Upper lobe of left lung (tissue), 6 donors: ENCODE results near the gene NENF. TPM values are rescaled to one million over a fixed set of nuclear protein-coding genes. Genes with fewer than 3 reads are reported as not detected.
"Not testable (repeated sequence)": the region's sequence is repeated elsewhere in the genome, so short reads cannot be mapped to it uniquely, and the experiment has no call there.

Experiments used
- ATAC-seq, 2 donors: fragments of 200-7000 bp; cut with Tn5 transposase; one replicate each; pipeline ENCODE4 v1.9.1; 2022; ENCODE audit warnings: mild to moderate bottlenecking in 2 of 2, moderate library complexity in 2 of 2; ENCODE audit not compliant: low FRiP score in 2 of 2
- DNase-seq, 2 donors: peaks; one replicate each; pipeline ENCODE4 v3.0.0-alpha.2; 2019 to 2020
- H3K27ac ChIP-seq, 4 donors: fragments of 200-600 bp; sonication (generic); one replicate each; pipeline ENCODE4 v1.5.1; 2016 to 2019
- H3K27me3 ChIP-seq, 4 donors: fragments of 200-600 bp; sonication (generic); one replicate each; pipeline ENCODE4 v1.5.1; 2017 to 2019
- H3K36me3 ChIP-seq, 4 donors: fragments of 200-600 bp; sonication (generic); one replicate each; pipeline ENCODE4 v1.5.1; 2016 to 2019
- H3K4me1 ChIP-seq, 4 donors: fragments of 200-600 bp; sonication (generic); one replicate each; pipeline ENCODE4 v1.5.1; 2018 to 2019
- H3K4me3 ChIP-seq, 4 donors: fragments of 200-600 bp; sonication (generic); one replicate each; pipeline ENCODE4 v1.5.1; 2017 to 2019; ENCODE audit warnings: mild to moderate bottlenecking in 2 of 4, moderate library complexity in 1 of 4
- H3K9me3 ChIP-seq, 4 donors: fragments of 200-600 bp; sonication (generic); one replicate each; pipeline ENCODE4 v1.5.1; 2018 to 2019
- CTCF ChIP-seq, 6 experiments: fragments of 450-650 bp in 4 of 6; fragments of 200-600 bp in 2 of 6; sonication (generic) in 2 of 6; IDR thresholded peaks; one replicate each; pipeline ENCODE4 v1.5.1; 2016 to 2019; ENCODE audit warnings: antibody characterized with exemption in 6 of 6
- EP300 ChIP-seq, 4 donors: sonication (generic); formaldehyde crosslinking; IDR thresholded peaks; one replicate each; pipeline ENCODE4 v1.5.1; 2017; ENCODE audit warnings: antibody characterized with exemption in 4 of 4, control low read depth in 2 of 4
- POLR2A ChIP-seq, 4 donors: fragments of 450-650 bp; IDR thresholded peaks; one replicate each; pipeline ENCODE4 v1.5.1; 2016 to 2017; ENCODE audit warnings: antibody characterized with exemption in 4 of 4, mild to moderate bottlenecking in 2 of 4
- POLR2AphosphoS5 ChIP-seq, 2 donors: sonication (generic); formaldehyde crosslinking; IDR thresholded peaks; one replicate each; pipeline ENCODE4 v1.5.1; 2017; ENCODE audit warnings: antibody characterized with exemption in 2 of 2
- WGBS, 2 donors: methylation state at CpG; one replicate each; pipeline ENCODE4 v1.1.5; 2017 to 2018; 5-methylcytosine and 5-hydroxymethylcytosine counted together
- total RNA-seq, 6 donors: library from RNA; depleted of rRNA in 4 of 6; stranded (reverse); fragments of >200 nt in 4 of 6; gene quantifications; one replicate each; pipeline versions ENCODE4 v1.1.0 to v1.2.1, GENCODE V29; 2016 to 2021
- donor health status: DM: no; HTN: no; CAD: no; lungs with moderate emphysema.
- donor health status: DM: no; HTN: yes; CAD: no; lungs with severe emphysema.

Gene NENF
- total RNA-seq, 6 donors from 2014 or later = 21.0 to 67.5 (median 50.1) TPM

- peaks cover 0 to 7% (median 2%) of the 10 kb centered on the region in 4 donors for H3K4me1 ChIP-seq
- H3K4me3 ChIP-seq = no peak overlapping the region
- no peaks in the 10 kb centered on the region for H3K9me3 ChIP-seq
- 59 to 68% methylated on average over 8 of the region's 8 CpGs for WGBS, 2 donors
- ATAC-seq = peak in 1 of 2 donors; percentile 5
- no peaks in the 10 kb centered on the region for H3K36me3 ChIP-seq
- no peak for DNase-seq
- H3K27me3 ChIP-seq = no peaks in the 10 kb centered on the region
- H3K27ac ChIP-seq = no peak overlapping the region
- no peak for TF ChIP-seq POLR2A (IDR thresholded peaks at IDR 0.05)
- TF ChIP-seq POLR2AphosphoS5 (IDR thresholded peaks at IDR 0.05) = no peak
- no peak for TF ChIP-seq EP300 (IDR thresholded peaks at IDR 0.05)
- no peak for TF ChIP-seq CTCF (IDR thresholded peaks at IDR 0.05)
Observed at GRCh38 chr1:212477680-212478466, 45.2 kb downstream of the NENF start.

- TF ChIP-seq POLR2A (IDR thresholded peaks at IDR 0.05) = no peak
- TF ChIP-seq EP300 (IDR thresholded peaks at IDR 0.05) = no peak
- TF ChIP-seq POLR2AphosphoS5 (IDR thresholded peaks at IDR 0.05) = no peak
- TF ChIP-seq CTCF (IDR thresholded peaks at IDR 0.05) = no peak
- no peak overlapping the region for H3K4me3 ChIP-seq
- H3K27ac ChIP-seq = no peak overlapping the region
- WGBS, 2 donors = 81 to 94% methylated on average over 9 to 12 of the region's 12 CpGs
- no peaks in the 10 kb centered on the region for H3K27me3 ChIP-seq
- no peaks in the 10 kb centered on the region for H3K9me3 ChIP-seq
- ATAC-seq = no peak
- H3K36me3 ChIP-seq = no peaks in the 10 kb centered on the region
- peaks cover 0 to 7% (median 2%) of the 10 kb centered on the region in 4 donors for H3K4me1 ChIP-seq
- no peak for DNase-seq
Observed at GRCh38 chr1:212478467-212479025, 45.8 kb downstream of the NENF start.

GRCh38 chr1:212479188-212479587 lies 46.5 kb downstream of the NENF start:
- no peak overlapping the region for H3K27ac ChIP-seq
- WGBS, 2 donors = 69 to 79% methylated on average over 7 of the region's 7 CpGs
- DNase-seq = no peak

GRCh38 chr1:212480711-212481437 lies 48.2 kb downstream of the NENF start:
- H3K27ac ChIP-seq, H3K9me3 ChIP-seq, H3K4me1 ChIP-seq, DNase-seq, H3K27me3 ChIP-seq, H3K36me3 ChIP-seq, ATAC-seq, H3K4me3 ChIP-seq: not testable (repeated sequence)
- 81 to 83% methylated on average over 11 of the region's 11 CpGs for WGBS, 2 donors

More at GRCh38 chr1:212479188-212479587, 46.5 kb downstream of the NENF start:
- no peaks in the 10 kb centered on the region for H3K36me3 ChIP-seq
- H3K4me3 ChIP-seq = no peak overlapping the region
- H3K27me3 ChIP-seq = no peaks in the 10 kb centered on the region
- no peak for TF ChIP-seq EP300 (IDR thresholded peaks at IDR 0.05)
- no peak for ATAC-seq
- H3K9me3 ChIP-seq = no peaks in the 10 kb centered on the region
- peaks cover 0 to 7% (median 2%) of the 10 kb centered on the region in 4 donors for H3K4me1 ChIP-seq

GRCh38 chr1:212481438-212481767 lies 48.7 kb downstream of the NENF start:
- peaks cover 0 to 7% (median 5%) of the 10 kb centered on the region in 4 donors for H3K4me1 ChIP-seq
- WGBS, 2 donors = 42 to 58% methylated on average over 2 of the region's 2 CpGs
- TF ChIP-seq EP300 (IDR thresholded peaks at IDR 0.05) = no peak
- no peak for TF ChIP-seq CTCF (IDR thresholded peaks at IDR 0.05)
- TF ChIP-seq POLR2AphosphoS5 (IDR thresholded peaks at IDR 0.05) = no peak
- TF ChIP-seq POLR2A (IDR thresholded peaks at IDR 0.05) = no peak
- DNase-seq (no peak), ATAC-seq (no peak)
- no peaks in the 10 kb centered on the region for H3K36me3 ChIP-seq
- H3K27me3 ChIP-seq = no peaks in the 10 kb centered on the region
- no peak overlapping the region for H3K4me3 ChIP-seq
- H3K9me3 ChIP-seq = no peaks in the 10 kb centered on the region
- no peak overlapping the region for H3K27ac ChIP-seq
